ENCODE measurements around the gene TBX19.

TBX19 gene

GRCh38 chr1:168279253-168279652, 1.4 kb upstream of the TBX19 start:
- H3K79me2 ChIP-seq (ENCODE audit: control insufficient read depth, low read length): no peaks in the 10 kb centered on the region
- no peaks in the 10 kb centered on the region for H3K4me1 ChIP-seq (ENCODE audit: control insufficient read depth, low read length)
- no peaks in the 10 kb centered on the region for H3K36me3 ChIP-seq (ENCODE audit: control insufficient read depth, low read length)
- H4K20me1 ChIP-seq (ENCODE audit: control insufficient read depth, insufficient read depth, low read depth, low read length): no peaks in the 10 kb centered on the region
- H3K4me3 ChIP-seq (ENCODE audit: low read length): no peak overlapping the region
- H3K9me3 ChIP-seq (ENCODE audit: control insufficient read depth, insufficient read depth, low read length): no peaks in the 10 kb centered on the region
- no peak overlapping the region for H3K4me2 ChIP-seq (ENCODE audit: low read length)
- no peak overlapping the region for H3K27ac ChIP-seq (ENCODE audit: low read depth, low read length)
- no peaks in the 10 kb centered on the region for H3K9me2 ChIP-seq (replicated peaks; ENCODE audit: control insufficient read depth, low read length)
- no peaks in the 10 kb centered on the region for H3F3A ChIP-seq (ENCODE audit: control insufficient read depth, insufficient read depth)
- TF ChIP-seq, protein P1, sequence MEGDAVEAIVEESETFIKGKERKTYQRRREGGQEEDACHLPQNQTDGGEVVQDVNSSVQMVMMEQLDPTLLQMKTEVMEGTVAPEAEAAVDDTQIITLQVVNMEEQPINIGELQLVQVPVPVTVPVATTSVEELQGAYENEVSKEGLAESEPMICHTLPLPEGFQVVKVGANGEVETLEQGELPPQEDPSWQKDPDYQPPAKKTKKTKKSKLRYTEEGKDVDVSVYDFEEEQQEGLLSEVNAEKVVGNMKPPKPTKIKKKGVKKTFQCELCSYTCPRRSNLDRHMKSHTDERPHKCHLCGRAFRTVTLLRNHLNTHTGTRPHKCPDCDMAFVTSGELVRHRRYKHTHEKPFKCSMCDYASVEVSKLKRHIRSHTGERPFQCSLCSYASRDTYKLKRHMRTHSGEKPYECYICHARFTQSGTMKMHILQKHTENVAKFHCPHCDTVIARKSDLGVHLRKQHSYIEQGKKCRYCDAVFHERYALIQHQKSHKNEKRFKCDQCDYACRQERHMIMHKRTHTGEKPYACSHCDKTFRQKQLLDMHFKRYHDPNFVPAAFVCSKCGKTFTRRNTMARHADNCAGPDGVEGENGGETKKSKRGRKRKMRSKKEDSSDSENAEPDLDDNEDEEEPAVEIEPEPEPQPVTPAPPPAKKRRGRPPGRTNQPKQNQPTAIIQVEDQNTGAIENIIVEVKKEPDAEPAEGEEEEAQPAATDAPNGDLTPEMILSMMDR (IDR thresholded peaks at IDR 0.05; ENCODE audit: low read depth, low read length, poor library complexity, severe bottlenecking): no peak
- TF ChIP-seq EZH2phosphoT487 (IDR thresholded peaks at IDR 0.05; ENCODE audit: borderline replicate concordance, low read length): no peak
- 0 out of 2 replicates have a peak, but pooled peaks cover 3% of the 10 kb centered on the region for H3K27me3 ChIP-seq (ENCODE audit: control insufficient read depth, low read length)

DNA sequence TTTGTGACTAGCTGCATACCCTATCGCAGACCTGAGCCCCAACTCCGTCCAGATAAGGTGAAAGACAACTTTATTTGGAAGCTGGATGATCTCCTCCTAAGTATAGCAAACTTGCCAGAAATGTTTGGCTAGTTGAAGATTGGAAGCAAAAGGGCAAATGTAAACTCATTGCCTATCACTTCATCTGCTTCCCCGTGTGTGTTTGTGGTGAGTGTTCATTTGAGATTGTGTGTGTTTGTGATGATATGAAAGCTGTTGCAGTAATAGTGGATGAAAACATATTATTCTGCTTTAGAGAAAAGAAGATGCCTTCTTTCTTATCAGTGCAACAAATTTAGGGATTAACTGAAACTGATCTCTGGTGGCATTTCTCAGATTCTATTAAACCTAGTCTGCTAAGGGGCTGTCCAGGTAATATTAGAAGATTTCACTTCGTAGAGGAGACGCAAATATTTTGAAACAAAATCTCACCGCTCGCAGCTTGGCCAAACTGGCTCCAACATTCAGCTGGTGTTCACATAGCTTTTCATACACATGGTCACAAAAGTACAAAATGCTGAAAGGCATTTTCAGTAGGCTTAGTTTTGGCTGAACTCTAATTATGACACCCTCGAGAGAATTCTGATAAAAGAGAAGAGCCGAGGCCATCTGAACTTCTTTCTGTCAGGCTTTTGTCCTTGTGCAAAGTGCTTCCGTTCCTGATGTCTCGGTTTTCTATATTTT, 1.1 kb downstream of the TBX19 start:
- Histone ChIP-seq H3K79me2 (ENCODE audit: control insufficient read depth, low read length) (no peaks in the 10 kb centered on the region), H4K20me1 (ENCODE audit: control insufficient read depth, insufficient read depth, low read depth, low read length) (no peaks in the 10 kb centered on the region), H3K4me3 (ENCODE audit: low read length) (no peak overlapping the region), H3K9me3 (ENCODE audit: control insufficient read depth, insufficient read depth, low read length) (no peaks in the 10 kb centered on the region), H3K4me1 (ENCODE audit: control insufficient read depth, low read length) (no peaks in the 10 kb centered on the region), H3K36me3 (ENCODE audit: control insufficient read depth, low read length) (no peaks in the 10 kb centered on the region), H3K27me3 (ENCODE audit: control insufficient read depth, low read length) (no peaks in the 10 kb centered on the region), H3F3A (ENCODE audit: control insufficient read depth, insufficient read depth) (no peaks in the 10 kb centered on the region), H3K9me2 (replicated peaks; ENCODE audit: control insufficient read depth, low read length) (no peaks in the 10 kb centered on the region), H3K27ac (ENCODE audit: low read depth, low read length) (no peak overlapping the region), H3K4me2 (ENCODE audit: low read length) (no peak overlapping the region)
- no peak for TF ChIP-seq EZH2phosphoT487 (IDR thresholded peaks at IDR 0.05; ENCODE audit: borderline replicate concordance, low read length)
- TF ChIP-seq, protein P1 (IDR thresholded peaks at IDR 0.05; ENCODE audit: low read depth, low read length, poor library complexity, severe bottlenecking): no peak

GRCh38 chr1:168285521-168285790, 4.8 kb downstream of the TBX19 start:
- TF ChIP-seq EZH2phosphoT487 (IDR thresholded peaks at IDR 0.05; ENCODE audit: borderline replicate concordance, low read length): no peak
- TF ChIP-seq, protein P1 (IDR thresholded peaks at IDR 0.05; ENCODE audit: low read depth, low read length, poor library complexity, severe bottlenecking): no peak
- H3K36me3 ChIP-seq (ENCODE audit: control insufficient read depth, low read length): no peaks in the 10 kb centered on the region

More at GRCh38 chr1:168285521-168285790, 4.8 kb downstream of the TBX19 start:
- no peaks in the 10 kb centered on the region for H3K79me2 ChIP-seq (ENCODE audit: control insufficient read depth, low read length)
- peaks cover 2% of the 10 kb centered on the region; the same call in 1 of the 2 replicates for H3K4me1 ChIP-seq (ENCODE audit: control insufficient read depth, low read length)
- no peaks in the 10 kb centered on the region for H3K9me2 ChIP-seq (replicated peaks; ENCODE audit: control insufficient read depth, low read length)
- H4K20me1 ChIP-seq (ENCODE audit: control insufficient read depth, insufficient read depth, low read depth, low read length): no peaks in the 10 kb centered on the region
- H3F3A ChIP-seq (ENCODE audit: control insufficient read depth, insufficient read depth): no peaks in the 10 kb centered on the region
- no peaks in the 10 kb centered on the region for H3K9me3 ChIP-seq (ENCODE audit: control insufficient read depth, insufficient read depth, low read length)
- H3K4me3 ChIP-seq (ENCODE audit: low read length): no peak overlapping the region
- no peaks in the 10 kb centered on the region for H3K27me3 ChIP-seq (ENCODE audit: control insufficient read depth, low read length)
- no peak overlapping the region for H3K4me2 ChIP-seq (ENCODE audit: low read length)
- H3K27ac ChIP-seq (ENCODE audit: low read depth, low read length): no peak overlapping the region

All from DOHH2 (cell line).